Activated CD8-positive, alpha-beta memory T cell treated with anti-CD3 and anti-CD28 coated beads for 4 hours (primary cell): Measurements from ENCODE around the gene RIOK2.
"Not testable (repeated sequence)": the region's sequence is repeated elsewhere in the genome, so short reads cannot be mapped to it uniquely, and the experiment has no call there.

Experiments used
- DNase-seq, 2 donors: peaks; one replicate each; pipeline ENCODE4 v3.0.0-alpha.2; 2020; ENCODE audit warnings: low read depth in 2 of 2

RIOK2 gene

GRCh38 chr5:97167435-97167834 lies 15.6 kb downstream of the RIOK2 start:
- no peak for DNase-seq

- DNase-seq: no peak
Observed at GRCh38 chr5:97165726-97166125, 17.3 kb downstream of the RIOK2 start.

- DNase-seq: no peak
Observed at GRCh38 chr5:97164846-97165245, 18.2 kb downstream of the RIOK2 start.

- DNase-seq: no peak
Observed at GRCh38 chr5:97163790-97164285, 19.2 kb downstream of the RIOK2 start.

GRCh38 chr5:97163360-97163764 lies 19.7 kb downstream of the RIOK2 start:
- no peak for DNase-seq

GRCh38 chr5:97162045-97162444 lies 21.0 kb downstream of the RIOK2 start:
- DNase-seq: peak; percentile 12 to 18

GRCh38 chr5:97157689-97158088 lies 25.4 kb downstream of the RIOK2 start:
- DNase-seq: no peak

- DNase-seq: no peak
Observed at GRCh38 chr5:97151370-97151769, 31.7 kb downstream of the RIOK2 start.

- no peak for DNase-seq
Observed at GRCh38 chr5:97150401-97150800, 32.6 kb downstream of the RIOK2 start.

GRCh38 chr5:97149709-97150108 lies 33.3 kb downstream of the RIOK2 start:
- DNase-seq: no peak

GRCh38 chr5:97148288-97148687 lies 34.8 kb downstream of the RIOK2 start:
- no peak for DNase-seq

- DNase-seq: no peak
Observed at GRCh38 chr5:97143704-97144103, 39.3 kb downstream of the RIOK2 start.

GRCh38 chr5:97142521-97143254 lies 40.4 kb downstream of the RIOK2 start, which contains the start of gene LIX1:
TSS of gene LIX1 (minus strand) at chr5:97142611. CDS start at chr5:97142576, 35 bp downstream.
- no peak for DNase-seq

- no peak for DNase-seq
Observed at GRCh38 chr5:97141539-97141938, 41.5 kb downstream of the RIOK2 start.

- no peak for DNase-seq
Observed at GRCh38 chr5:97141031-97141430, 42.0 kb downstream of the RIOK2 start.

GRCh38 chr5:97140250-97140649 lies 42.8 kb downstream of the RIOK2 start:
- DNase-seq: not testable (repeated sequence)

GRCh38 chr5:97136475-97136874 lies 46.6 kb downstream of the RIOK2 start:
- DNase-seq: no peak

GRCh38 chr5:97135868-97136267 lies 47.2 kb downstream of the RIOK2 start:
- DNase-seq: no peak

GRCh38 chr5:97134634-97135033 lies 48.4 kb downstream of the RIOK2 start:
- no peak for DNase-seq

GRCh38 chr5:97133101-97133500 lies 49.9 kb downstream of the RIOK2 start:
- DNase-seq: no peak

GRCh38 chr5:97131921-97132320 lies 51.1 kb downstream of the RIOK2 start:
- no peak for DNase-seq

GRCh38 chr5:97131139-97131710 lies 51.8 kb downstream of the RIOK2 start:
- DNase-seq: no peak

- DNase-seq: no peak
Observed at GRCh38 chr5:97127727-97128126, 55.3 kb downstream of the RIOK2 start.
